Stomach (tissue), 4 donors: ENCODE measurements around the gene LDB2.

ENCODE experiments used
- CTCF ChIP-seq, 7 experiments: fragments of 450-650 bp in 4 of 7; fragments of 200-600 bp in 3 of 7; sonication (generic) in 3 of 7; IDR thresholded peaks; one replicate each; pipeline ENCODE4 v1.5.1; 2016 to 2019; ENCODE audit warnings: antibody characterized with exemption in 7 of 7, control low read depth in 2 of 7, mild to moderate bottlenecking in 1 of 7
- POLR2A ChIP-seq, 4 donors: fragments of 450-650 bp; IDR thresholded peaks; one replicate each; pipeline ENCODE4 v1.6.1; 2016; ENCODE audit warnings: antibody characterized with exemption in 4 of 4, control low read depth in 2 of 4, mild to moderate bottlenecking in 1 of 4, moderate library complexity in 1 of 4
- POLR2AphosphoS5 ChIP-seq, 3 donors: sonication (generic); formaldehyde crosslinking; IDR thresholded peaks; one replicate each; pipeline ENCODE4 v1.6.1; 2016; ENCODE audit warnings: antibody characterized with exemption in 3 of 3

GRCh38 chr4:16521156-16521915 is 377.1 kb downstream of the LDB2 start:
- TF ChIP-seq CTCF (IDR thresholded peaks at IDR 0.05) = no peak
- no peak for TF ChIP-seq POLR2A (IDR thresholded peaks at IDR 0.05)
- no peak for TF ChIP-seq POLR2AphosphoS5 (IDR thresholded peaks at IDR 0.05)
